ENCODE data around the gene OR52W1.

OR52W1 gene, protein sequence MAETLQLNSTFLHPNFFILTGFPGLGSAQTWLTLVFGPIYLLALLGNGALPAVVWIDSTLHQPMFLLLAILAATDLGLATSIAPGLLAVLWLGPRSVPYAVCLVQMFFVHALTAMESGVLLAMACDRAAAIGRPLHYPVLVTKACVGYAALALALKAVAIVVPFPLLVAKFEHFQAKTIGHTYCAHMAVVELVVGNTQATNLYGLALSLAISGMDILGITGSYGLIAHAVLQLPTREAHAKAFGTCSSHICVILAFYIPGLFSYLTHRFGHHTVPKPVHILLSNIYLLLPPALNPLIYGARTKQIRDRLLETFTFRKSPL

GRCh38 chr11:6199174-6199810 lies at the start of gene OR52W1:
TSS of gene OR52W1 (plus strand) at chr11:6199224. CDS start at chr11:6199224, 0 bp downstream.
- DNase-seq = no peak

GRCh38 chr11:6151117-6151516 lies 47.9 kb upstream of the OR52W1 start:
- DNase-seq = no peak

DNA sequence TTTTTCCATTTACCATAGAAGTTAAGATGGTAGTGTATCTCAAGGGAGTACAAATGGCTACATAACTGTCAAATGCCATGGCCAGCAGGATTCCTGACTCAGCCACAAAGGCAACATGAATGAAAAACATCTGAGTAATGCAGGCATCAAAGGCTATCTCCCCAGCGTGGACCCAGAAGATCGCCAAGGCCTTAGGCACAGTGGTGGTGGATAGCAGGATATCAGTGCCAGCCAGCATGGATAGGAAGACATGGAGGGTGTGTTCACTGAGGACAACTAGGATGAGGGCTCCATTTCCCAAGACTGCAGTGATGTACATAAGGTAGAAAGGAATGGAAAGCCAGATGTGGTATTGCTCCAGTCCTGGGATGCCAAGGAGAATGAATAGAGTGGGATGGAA lies 46.9 kb upstream of the OR52W1 start:
- DNase-seq = no peak

- DNase-seq = no peak
Observed at GRCh38 chr11:6156628-6157359, 42.2 kb upstream of the OR52W1 start.

DNA sequence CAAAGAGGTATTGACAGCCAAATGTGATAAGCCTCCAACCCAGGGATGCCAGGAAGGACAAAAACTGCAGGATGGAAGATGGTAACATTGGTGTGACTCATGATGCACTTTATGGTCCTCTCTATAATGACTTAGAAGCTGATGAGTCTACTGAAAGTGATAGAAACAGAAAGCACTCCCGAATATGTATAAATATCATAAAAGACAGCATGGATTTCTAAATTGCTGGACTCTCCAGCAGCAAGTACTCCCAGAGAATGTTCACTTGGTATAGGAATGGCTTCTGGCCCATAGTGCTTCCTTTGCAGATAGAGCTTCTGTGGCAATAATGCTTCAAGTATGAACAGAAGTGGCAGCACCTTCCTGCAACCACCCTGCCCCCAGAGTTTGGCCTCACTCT lies 28.8 kb upstream of the OR52W1 start, which contains the start of gene OR52B2:
Gene OR52B2, minus strand, starts transcription at position 101 of the 400 bp plus-strand sequence. Its CDS starts 0 bp downstream, at position 101.
- DNase-seq = no peak

DNA sequence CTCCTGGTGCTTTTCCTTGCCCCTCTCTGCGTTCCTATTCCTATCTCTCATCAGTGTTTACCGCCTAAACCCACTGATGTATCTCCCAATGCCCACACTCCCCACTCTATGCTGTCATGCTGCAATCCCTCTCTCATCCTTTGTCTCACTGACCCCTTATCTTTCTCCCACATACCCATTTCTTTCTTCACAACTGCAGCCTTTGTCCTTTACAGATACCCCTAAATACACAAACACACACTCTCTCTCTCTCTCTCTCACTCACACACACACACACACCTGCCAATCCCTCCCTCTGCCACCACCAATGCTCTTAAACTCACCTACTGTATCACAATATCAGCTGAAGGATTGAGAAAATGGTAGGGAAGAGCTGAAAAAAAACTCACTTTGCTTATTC lies 23.6 kb upstream of the OR52W1 start:
- DNase-seq = no peak

GRCh38 chr11:6191742-6192141 lies 7.3 kb upstream of the OR52W1 start:
- no peak for DNase-seq

GRCh38 chr11:6194065-6194581 lies 4.9 kb upstream of the OR52W1 start:
- DNase-seq = no peak

DNA sequence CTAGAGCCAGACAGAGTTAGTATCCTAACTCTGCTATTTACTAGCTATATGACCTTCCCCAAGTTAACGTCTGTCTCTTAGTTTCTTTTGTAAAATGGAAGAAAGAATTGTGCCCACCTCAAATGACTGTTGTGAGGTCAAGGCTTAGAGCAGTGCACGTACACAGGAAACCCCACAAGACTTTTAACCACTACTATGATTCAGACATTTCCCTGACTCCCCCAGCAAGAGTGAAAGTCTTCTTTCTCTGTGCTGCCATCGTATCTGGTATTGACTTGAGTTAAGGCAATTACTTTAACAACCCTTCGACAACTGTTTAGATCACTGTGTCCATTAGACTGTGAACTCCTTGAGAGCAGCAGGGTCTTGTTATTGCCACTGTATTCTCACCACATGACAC lies 2.6 kb upstream of the OR52W1 start:
- no peak for DNase-seq

GRCh38 chr11:6197466-6198200 lies 1.4 kb upstream of the OR52W1 start:
- DNase-seq = no peak

DNA sequence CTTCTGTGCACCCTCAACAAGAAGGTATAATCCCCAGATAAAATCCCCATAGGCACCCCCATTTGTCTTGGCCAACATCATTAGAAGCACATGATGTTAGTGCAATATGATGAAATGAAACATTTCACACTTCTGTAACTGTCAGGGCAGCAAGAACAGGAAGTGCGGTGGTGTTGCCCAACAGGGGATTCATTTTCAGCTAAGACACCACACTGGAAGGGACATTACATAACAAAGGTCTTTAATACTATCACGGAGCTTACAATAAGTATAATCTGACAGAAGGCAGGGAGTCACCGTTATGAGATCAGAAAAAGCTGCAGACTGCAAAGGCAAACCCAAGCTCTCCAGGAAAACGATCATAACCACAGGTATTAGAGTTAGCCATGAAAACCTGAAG lies 2.0 kb downstream of the OR52W1 start:
- no peak for DNase-seq

- DNase-seq = no peak
Observed at GRCh38 chr11:6201481-6201880, 2.5 kb downstream of the OR52W1 start.

GRCh38 chr11:6202041-6202440 lies 3.0 kb downstream of the OR52W1 start:
- no peak for DNase-seq

GRCh38 chr11:6203327-6203726 lies 4.3 kb downstream of the OR52W1 start:
- no peak for DNase-seq

DNA sequence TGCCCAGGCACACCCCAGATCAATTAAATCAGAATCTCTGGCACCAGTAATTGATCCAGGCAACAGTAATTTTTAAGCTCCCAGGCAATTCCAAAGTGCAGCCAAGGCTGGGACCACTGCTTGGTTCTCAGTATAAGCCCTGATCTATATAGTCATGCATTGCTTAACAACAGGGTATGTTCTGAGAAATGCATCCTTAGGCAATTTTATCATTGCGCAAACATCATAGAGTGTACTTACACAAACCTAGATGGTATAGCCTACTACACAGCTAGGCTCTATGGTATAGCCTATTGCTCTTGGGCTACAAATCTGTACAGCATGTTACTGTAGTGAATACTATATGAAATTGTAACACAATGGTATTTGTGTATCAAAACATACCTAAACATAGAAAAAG lies 5.7 kb downstream of the OR52W1 start:
- DNase-seq = no peak

- no peak for DNase-seq
Observed at GRCh38 chr11:6205366-6205765, 6.3 kb downstream of the OR52W1 start, which contains the start of gene C11orf42. TSS of gene C11orf42 (plus strand) at chr11:6205557. CDS start at chr11:6205616, 59 bp downstream.

- no peak for DNase-seq
Observed at GRCh38 chr11:6206456-6207180, 7.6 kb downstream of the OR52W1 start.

DNA sequence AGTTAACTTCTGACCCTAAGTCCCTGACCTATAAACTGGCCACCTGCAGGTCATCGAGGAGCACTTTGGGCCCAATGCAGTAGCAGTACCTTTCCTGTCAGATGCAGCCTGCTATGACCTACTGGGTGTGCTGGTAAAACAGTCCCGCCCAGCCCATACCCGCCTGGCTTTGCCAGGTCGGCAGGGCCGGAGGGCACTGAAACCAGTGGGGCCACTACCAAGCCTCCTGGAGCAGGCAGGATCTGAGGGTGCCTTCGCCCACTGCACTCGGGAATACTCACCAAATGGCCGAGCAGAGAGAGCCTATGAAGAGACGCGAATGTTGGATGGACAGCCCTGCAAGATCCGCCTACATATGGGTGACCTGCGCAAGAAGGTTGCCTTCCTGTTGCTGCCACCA lies 10.8 kb downstream of the OR52W1 start:
- no peak for DNase-seq

- no peak for DNase-seq
Observed at GRCh38 chr11:6210274-6210955, 11.4 kb downstream of the OR52W1 start.

DNA sequence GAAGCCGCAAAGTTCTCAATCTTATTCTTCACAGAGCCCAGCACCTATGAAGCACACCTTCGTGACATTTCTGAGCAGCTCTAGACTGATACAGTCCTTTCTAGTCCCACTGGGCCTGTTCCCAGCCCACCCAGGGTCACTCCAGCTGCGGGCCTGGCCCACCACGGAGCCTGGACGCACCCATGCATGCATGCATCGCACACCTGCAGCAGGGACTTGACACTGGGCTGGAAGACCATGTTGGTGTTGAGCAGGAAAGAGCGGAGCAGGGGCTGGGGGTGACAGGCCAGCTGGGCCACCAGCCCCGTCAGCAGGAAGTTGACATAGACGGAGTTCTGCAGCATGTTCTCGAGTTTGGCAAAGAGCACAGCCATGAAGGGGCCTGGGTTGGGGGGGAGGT lies 15.5 kb downstream of the OR52W1 start:
- DNase-seq = no peak

DNA sequence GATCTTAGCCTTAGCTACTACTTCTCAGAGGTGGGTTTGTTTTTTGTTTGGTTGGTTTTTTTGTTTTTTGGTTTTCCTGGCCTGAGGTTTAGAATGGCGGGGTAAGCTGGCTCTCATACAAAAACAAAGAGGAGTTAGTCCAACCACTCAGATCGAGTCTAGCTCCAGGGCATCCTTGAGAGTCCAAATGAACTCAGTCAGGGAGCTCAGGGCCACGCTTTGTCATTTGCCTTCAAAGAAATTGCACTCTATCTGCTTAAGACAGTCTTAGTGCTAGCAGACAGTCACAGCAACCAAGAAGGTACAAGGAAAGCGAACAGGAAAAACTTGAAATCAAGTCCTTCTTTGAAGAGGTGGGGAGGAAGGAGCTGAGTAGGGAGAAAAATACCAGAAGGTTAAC lies 17.5 kb downstream of the OR52W1 start:
- no peak for DNase-seq

GRCh38 chr11:6217722-6218121 lies 18.7 kb downstream of the OR52W1 start:
- no peak for DNase-seq

Data from NCI-H345 (cell line).